SH-SY5Y (cell line): ENCODE results near the gene OR10A2.

ENCODE experiments used
- GATA2 ChIP-seq: IDR thresholded peaks from 2 replicates; pipeline ENCODE4 v1.6.1; 2011; ENCODE audit warnings: mild to moderate bottlenecking, low read depth, low read length
- GATA3 ChIP-seq: IDR thresholded peaks from 2 replicates; pipeline ENCODE4 v1.6.1; 2011; ENCODE audit warnings: low read depth, mild to moderate bottlenecking, low read length, moderate library complexity

DNA sequence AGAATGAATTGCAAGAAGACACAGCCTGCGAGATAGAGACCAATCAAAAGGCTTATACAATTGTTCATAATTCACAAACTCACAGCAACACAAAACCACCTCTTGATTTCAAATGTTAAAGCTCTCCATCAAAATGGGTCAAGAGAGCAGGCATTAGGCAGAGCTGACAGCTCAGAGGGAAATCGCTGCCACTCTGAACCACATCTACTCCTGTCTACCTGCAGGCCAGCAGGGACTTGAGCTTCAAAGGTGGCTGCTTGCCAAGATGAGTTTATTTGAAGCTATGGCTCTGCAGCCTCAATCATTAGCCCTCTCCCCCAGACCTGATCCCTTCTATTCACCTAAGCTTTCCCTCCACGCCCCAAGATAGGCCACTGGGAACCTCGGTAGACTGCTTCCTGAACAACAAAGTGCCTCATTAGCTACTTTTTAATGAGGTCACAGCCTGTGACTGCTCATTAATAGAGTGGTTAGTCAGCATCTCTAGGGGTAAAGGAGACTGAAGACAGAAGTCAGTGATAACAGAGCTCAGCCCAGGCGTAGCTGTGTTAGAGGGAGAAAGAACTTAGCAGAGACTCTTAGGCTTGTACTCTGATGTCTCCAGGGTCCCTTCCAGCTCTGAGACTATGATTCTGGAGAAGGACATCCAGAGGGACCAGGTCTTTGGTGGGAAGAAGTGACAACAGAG is 38.6 kb upstream of the OR10A2 start:
- TF ChIP-seq GATA2 (no peak), GATA3 (no peak)
